HG03196 (cell line): ENCODE data around the gene WDR33.

Experiments used
- ATAC-seq: cut with Tn5 transposase; IDR thresholded peaks from one replicate; pipeline ENCODE4 v1.9.1; 2021; ENCODE audit not compliant: unreplicated experiment

Gene WDR33

GRCh38 chr2:127698553-127699355 lies 112.2 kb downstream of the WDR33 start:
- no peak for ATAC-seq

GRCh38 chr2:127697482-127698180 lies 113.3 kb downstream of the WDR33 start:
- no peak for ATAC-seq

- no peak for ATAC-seq
Measured at GRCh38 chr2:127695491-127696472, 115.2 kb downstream of the WDR33 start.

- ATAC-seq, result no peak
Measured at GRCh38 chr2:127694986-127695385, 116.0 kb downstream of the WDR33 start.

- no peak for ATAC-seq
Measured at GRCh38 chr2:127690696-127691095, 120.3 kb downstream of the WDR33 start.

- no peak for ATAC-seq
Measured at GRCh38 chr2:127688405-127688804, 122.6 kb downstream of the WDR33 start.

- ATAC-seq, result no peak
Measured at GRCh38 chr2:127685410-127686080, 125.4 kb downstream of the WDR33 start.

GRCh38 chr2:127683757-127684156 lies 127.2 kb downstream of the WDR33 start:
- no peak for ATAC-seq

- ATAC-seq, result no peak
Measured at GRCh38 chr2:127683056-127683455, 127.9 kb downstream of the WDR33 start.

- ATAC-seq, result no peak
Measured at GRCh38 chr2:127681976-127682857, 128.8 kb downstream of the WDR33 start.

- ATAC-seq, result no peak
Measured at GRCh38 chr2:127681288-127681804, 129.6 kb downstream of the WDR33 start.

- no peak for ATAC-seq
Measured at GRCh38 chr2:127680706-127681287, 130.2 kb downstream of the WDR33 start.

GRCh38 chr2:127679680-127680361 lies 131.2 kb downstream of the WDR33 start:
- no peak for ATAC-seq

GRCh38 chr2:127678991-127679390 lies 132.0 kb downstream of the WDR33 start:
- no peak for ATAC-seq

GRCh38 chr2:127678531-127678930 lies 132.4 kb downstream of the WDR33 start:
- ATAC-seq, result no peak

- ATAC-seq, result no peak
Measured at GRCh38 chr2:127676906-127677305, 134.1 kb downstream of the WDR33 start.

- ATAC-seq, result no peak
Measured at GRCh38 chr2:127675331-127676261, 135.4 kb downstream of the WDR33 start, which contains the start of gene LIMS2. TSS of gene LIMS2 (minus strand) at chr2:127675530. CDS start at chr2:127675024, 506 bp downstream.
